Measurements from ENCODE around the gene FBXL17.

GRCh38 chr5:108064302-108064701, 317.6 kb downstream of the FBXL17 start:
- TF ChIP-seq NR2C2 (CRISPR knock-in tag; IDR thresholded peaks at IDR 0.05) = no peak
- no peak for TF ChIP-seq NR2C2 (tag; IDR thresholded peaks at IDR 0.05)
- no peak for TF ChIP-seq BRF2 (IDR thresholded peaks at IDR 0.05; ENCODE audit: borderline replicate concordance, insufficient read depth, insufficient read length)

All from K562 (cell line).